Natural killer cell (primary cell): Measurements from ENCODE around the gene ATP1B2. TPM values are rescaled to one million over a fixed set of nuclear protein-coding genes. Genes with fewer than 3 reads are reported as not detected.

ENCODE experiments used
- ATAC-seq, 3 donors: fragments of 150-1000 bp in 2 of 3; fragments of 200-7000 bp in 1 of 3; cut with Tn5 transposase; 1 replicate in 1 of 3; 2 replicates in 2 of 3; pipeline ENCODE4 v1.10.0; 2021; ENCODE audit warnings: mild to moderate bottlenecking in 2 of 3, moderate library complexity in 2 of 3
- DNase-seq, 2 donors: peaks; one replicate each; pipeline versions ENCODE4 v3.0.0 to v3.0.0-alpha.2; 2013 to 2021; ENCODE audit warnings: mixed read lengths in 1 of 2
- H3K27ac ChIP-seq: one replicate; pipeline ENCODE4 v1.5.1; 2013; ENCODE audit warnings: mild to moderate bottlenecking, low read length
- H3K27me3 ChIP-seq: one replicate; pipeline ENCODE4 v1.6.1; 2013; ENCODE audit warnings: low read length; ENCODE audit not compliant: control insufficient read depth, insufficient read depth
- H3K36me3 ChIP-seq: one replicate; pipeline ENCODE4 v1.6.1; 2013; ENCODE audit warnings: low read length; ENCODE audit not compliant: control insufficient read depth, insufficient read depth
- H3K4me1 ChIP-seq: one replicate; pipeline ENCODE4 v1.6.1; 2013; ENCODE audit warnings: low read length; ENCODE audit not compliant: control insufficient read depth, insufficient read depth
- H3K4me3 ChIP-seq: one replicate; pipeline ENCODE4 v1.5.1; 2013; ENCODE audit warnings: low read length
- H3K9me3 ChIP-seq: one replicate; pipeline ENCODE4 v1.6.1; 2013; ENCODE audit warnings: low read length; ENCODE audit not compliant: control insufficient read depth, insufficient read depth
- H3K27ac Mint-ChIP-seq, 2 donors: one replicate each; pipeline ENCODE4 v1.8.0; 2022; ENCODE audit warnings: mild to moderate bottlenecking in 2 of 2, mixed read lengths in 2 of 2, moderate library complexity in 1 of 2
- H3K27me3 Mint-ChIP-seq, 2 donors: one replicate each; pipeline ENCODE4 v1.8.0; 2022; ENCODE audit warnings: low read depth in 2 of 2, mixed read lengths in 2 of 2
- H3K36me3 Mint-ChIP-seq: one replicate; pipeline ENCODE4 v1.8.0; 2022; ENCODE audit warnings: mixed read lengths
- H3K4me1 Mint-ChIP-seq, 2 donors: one replicate each; pipeline ENCODE4 v1.8.0; 2022; ENCODE audit warnings: mixed read lengths in 2 of 2
- H3K4me3 Mint-ChIP-seq: one replicate; pipeline ENCODE4 v1.8.0; 2022; ENCODE audit warnings: mild to moderate bottlenecking, moderate library complexity, mixed read lengths
- H3K9me3 Mint-ChIP-seq, 2 donors: one replicate each; pipeline ENCODE4 v1.8.0; 2022; ENCODE audit warnings: mixed read lengths in 2 of 2
- CTCF ChIP-seq: fragments of 200-600 bp; IDR thresholded peaks from one replicate; pipeline ENCODE4 v1.8.0; 2022; ENCODE audit warnings: antibody characterized with exemption
- WGBS: methylation state at CpG from one replicate; pipeline ENCODE4 v1.1.7; 2013; ENCODE audit warnings: missing lambda C conversion rate; ENCODE audit not compliant: insufficient coverage; 5-methylcytosine and 5-hydroxymethylcytosine counted together
- intact Hi-C: fragments of 100-400 bp; cut with micrococcal nuclease; formaldehyde crosslinking; loops from one replicate; pipeline ENCODE4 v1.14.2; 2022
- total RNA-seq, 4 donors: library from RNA; stranded (reverse); fragments of 120-200 nt in 1 of 4; gene quantifications; one replicate each; pipeline versions ENCODE4 v1.2.3 to v1.2.4, GENCODE V29; 2013 to 2022

The ATP1B2 gene
- total RNA-seq, 3 donors from 2014 or later (not counting 1 experiment from before 2014, with no cell fraction given) = 0.18 to 0.19 TPM; not detected in 1

GRCh38 chr17:7614425-7615264 lies 36.1 kb upstream of the ATP1B2 start, which contains the start of gene FXR2:
Gene FXR2, minus strand, starts transcription at chr17:7614897. Its CDS starts 365 bp downstream, at chr17:7614532.
- intact Hi-C loops = loop anchor here (2.0 kb wide), 2 partner anchors 42 to 72 kb away; partner anchors contain the start of gene TP53
- peak; percentile 51 for TF ChIP-seq CTCF
- no peaks in the 10 kb centered on the region for H3K36me3 Mint-ChIP-seq
- H3K4me1 ChIP-seq = peaks cover 17% of the 10 kb centered on the region
- peak within 1 kb of the TSS; percentile 72 for H3K27ac ChIP-seq
- under 1% methylated on average over 93 of the region's 93 CpGs for WGBS
- peak within 1 kb of the TSS; percentile 79 for H3K4me3 ChIP-seq
- no peaks in the 10 kb centered on the region for H3K27me3 Mint-ChIP-seq
- DNase-seq (peak; percentile 95 to 99), ATAC-seq (peak; percentile 86 to 95 (median 87))
- H3K27me3 ChIP-seq = no peaks in the 10 kb centered on the region
- no peaks in the 10 kb centered on the region for H3K9me3 ChIP-seq
- peaks cover 29 to 48% of the 10 kb centered on the region in 2 donors for H3K4me1 Mint-ChIP-seq
- H3K9me3 Mint-ChIP-seq = no peaks in the 10 kb centered on the region
- no peaks in the 10 kb centered on the region for H3K36me3 ChIP-seq
- peak within 1 kb of the TSS; percentile 94 to 95 for H3K27ac Mint-ChIP-seq
- H3K4me3 Mint-ChIP-seq = peak within 1 kb of the TSS; percentile 96

- Mint-ChIP-seq H3K4me3 (peak overlapping the region; percentile 96), H3K9me3 (no peaks in the 10 kb centered on the region), H3K4me1 (peaks cover 29 to 44% of the 10 kb centered on the region in 2 donors), H3K27me3 (no peaks in the 10 kb centered on the region), H3K36me3 (no peaks in the 10 kb centered on the region), H3K27ac (peak overlapping the region; percentile 90 to 95)
- peak overlapping the region; percentile 64 for H3K4me3 ChIP-seq
- DNase-seq (no peak), ATAC-seq (peak; percentile 12 to 19 (median 14))
- no peaks in the 10 kb centered on the region for H3K9me3 ChIP-seq
- intact Hi-C loops = loop anchor here (2.0 kb wide), 2 partner anchors 43 to 71 kb away; partner anchors contain the start of gene TP53
- TF ChIP-seq CTCF = no peak
- 6% methylated on average over 28 of the region's 28 CpGs for WGBS
- no peaks in the 10 kb centered on the region for H3K36me3 ChIP-seq
- H3K4me1 ChIP-seq = peaks cover 17% of the 10 kb centered on the region
- H3K27ac ChIP-seq = peak overlapping the region; percentile 71
- no peaks in the 10 kb centered on the region for H3K27me3 ChIP-seq
Observed at GRCh38 chr17:7615265-7615747, 35.4 kb upstream of the ATP1B2 start.

- ATAC-seq (no peak), DNase-seq (no peak)
- no peaks in the 10 kb centered on the region for H3K27me3 ChIP-seq
- peaks cover 12% of the 10 kb centered on the region for H3K4me1 ChIP-seq
- H3K36me3 ChIP-seq = no peaks in the 10 kb centered on the region
- Mint-ChIP-seq H3K27ac (no peak overlapping the region), H3K36me3 (no peaks in the 10 kb centered on the region), H3K27me3 (no peaks in the 10 kb centered on the region), H3K4me1 (peaks cover 5 to 12% of the 10 kb centered on the region in 2 donors), H3K9me3 (no peaks in the 10 kb centered on the region), H3K4me3 (no peak overlapping the region)
- no peak overlapping the region for H3K27ac ChIP-seq
- TF ChIP-seq CTCF = no peak
- H3K4me3 ChIP-seq = no peak overlapping the region
- no peaks in the 10 kb centered on the region for H3K9me3 ChIP-seq
- WGBS = 84% methylated on average over 4 of the region's 5 CpGs
- intact Hi-C loops = no loop called here
Observed at GRCh38 chr17:7618608-7619007, 32.1 kb upstream of the ATP1B2 start.
